NK-92 (cell line): ENCODE results near the gene PDE4B.

Experiments used
- DNase-seq: peaks from one replicate; lab custom pipeline; 2025; ENCODE audit not compliant: unreplicated experiment; lab: John Stamatoyannopoulos, UW

PDE4B gene

GRCh38 chr1:66172272-66172671, 379.6 kb downstream of the PDE4B start:
- DNase-seq: no peak

GRCh38 chr1:66175098-66175497, 382.4 kb downstream of the PDE4B start:
- no peak for DNase-seq

GRCh38 chr1:66175581-66175980, 382.9 kb downstream of the PDE4B start:
- no peak for DNase-seq

- no peak for DNase-seq
Observed at GRCh38 chr1:66176012-66176715, 383.5 kb downstream of the PDE4B start.

GRCh38 chr1:66176832-66177231, 384.1 kb downstream of the PDE4B start:
- no peak for DNase-seq

- DNase-seq: no peak
Observed at GRCh38 chr1:66177510-66177909, 384.8 kb downstream of the PDE4B start.

- DNase-seq: no peak
Observed at GRCh38 chr1:66182026-66182425, 389.3 kb downstream of the PDE4B start.

GRCh38 chr1:66182551-66183178, 390.0 kb downstream of the PDE4B start:
- DNase-seq: no peak

GRCh38 chr1:66183400-66183799, 390.7 kb downstream of the PDE4B start:
- DNase-seq: no peak

GRCh38 chr1:66197120-66197519, 404.4 kb downstream of the PDE4B start:
- DNase-seq: no peak

- no peak for DNase-seq
Observed at GRCh38 chr1:66197785-66198184, 405.1 kb downstream of the PDE4B start.

GRCh38 chr1:66206563-66207144, 414.0 kb downstream of the PDE4B start:
- DNase-seq: no peak

GRCh38 chr1:66207484-66207883, 414.8 kb downstream of the PDE4B start:
- DNase-seq: no peak

GRCh38 chr1:66208632-66209031, 415.9 kb downstream of the PDE4B start:
- no peak for DNase-seq

GRCh38 chr1:66210635-66211244, 418.0 kb downstream of the PDE4B start:
- DNase-seq: no peak

- no peak for DNase-seq
Observed at GRCh38 chr1:66211521-66211920, 418.8 kb downstream of the PDE4B start.

GRCh38 chr1:66213491-66213890, 420.8 kb downstream of the PDE4B start:
- no peak for DNase-seq

GRCh38 chr1:66214901-66215300, 422.2 kb downstream of the PDE4B start:
- DNase-seq: no peak

- DNase-seq: no peak
Observed at GRCh38 chr1:66217021-66217420, 424.3 kb downstream of the PDE4B start.

GRCh38 chr1:66217561-66217960, 424.9 kb downstream of the PDE4B start:
- no peak for DNase-seq

GRCh38 chr1:66220477-66220876, 427.8 kb downstream of the PDE4B start:
- DNase-seq: no peak

- DNase-seq: no peak
Observed at GRCh38 chr1:66223681-66224080, 431.0 kb downstream of the PDE4B start.
